H1 (cell line): Measurements from ENCODE around the gene SLC7A6OS. TPM values are rescaled to one million over a fixed set of nuclear protein-coding genes. Genes with fewer than 3 reads are reported as not detected.

ENCODE experiments used
- CTCF ChIA-PET: fragments of 300-600 bp; sonication (Branson Sonifier 250); formaldehyde crosslinking; loops from one replicate; lab custom pipeline; 2021; ENCODE audit not compliant: partially characterized antibody; lab: Charles Lee
- POLR2A ChIA-PET: fragments of 300-600 bp; sonication (Branson Sonifier 250); formaldehyde crosslinking; loops from one replicate; lab custom pipeline; 2021; ENCODE audit warnings: inconsistent platforms; ENCODE audit not compliant: partially characterized antibody; lab: Charles Lee
- DNase-seq, 2 experiments: peaks; one replicate each; pipeline versions ENCODE4 v3.0.0 to v3.0.0-alpha.2; 2010 to 2022; ENCODE audit warnings: low spot score in 2 of 2, low read depth in 1 of 2, mixed read lengths in 1 of 2
- FAIRE-seq: peaks from 2 replicates; lab custom pipeline; 2011; peaks lifted over from hg19 to GRCh38; lab: Jason Lieb, UNC
- H2AFZ ChIP-seq: 2 replicates; pipeline ENCODE4 v1.8.1; 2012; ENCODE audit warnings: low read length, inconsistent platforms
- H2AK5ac ChIP-seq: 2 replicates; pipeline ENCODE4 v1.6.1; 2013; ENCODE audit warnings: low read depth, low read length
- H2BK120ac ChIP-seq: replicated peaks from 2 replicates; pipeline ENCODE3; 2013; ENCODE audit warnings: low read depth, low read length, inconsistent platforms
- H2BK12ac ChIP-seq: 2 replicates; pipeline ENCODE4 v1.6.1; 2013; ENCODE audit warnings: low read depth, low read length
- H2BK15ac ChIP-seq: 2 replicates; pipeline ENCODE4 v1.6.1; 2013; ENCODE audit warnings: low read length
- H2BK20ac ChIP-seq: 2 replicates; pipeline ENCODE4 v1.6.1; 2013; ENCODE audit warnings: low read length
- H2BK5ac ChIP-seq: 2 replicates; pipeline ENCODE4 v1.6.1; 2013; ENCODE audit warnings: low read depth, low read length
- H3K14ac ChIP-seq: 2 replicates; pipeline ENCODE4 v1.6.1; 2013; ENCODE audit warnings: inconsistent platforms; ENCODE audit not compliant: insufficient read length
- H3K18ac ChIP-seq: 2 replicates; pipeline ENCODE4 v1.6.1; 2013; ENCODE audit warnings: low read length; ENCODE audit errors: extremely low read depth
- H3K23ac ChIP-seq: 2 replicates; pipeline ENCODE4 v1.6.1; 2013; ENCODE audit warnings: inconsistent platforms; ENCODE audit not compliant: insufficient read length
- H3K23me2 ChIP-seq: 2 replicates; pipeline ENCODE4 v1.6.1; 2013; ENCODE audit warnings: low read depth, low read length
- H3K27ac ChIP-seq: 2 replicates; pipeline ENCODE4 v1.6.1; 2011; ENCODE audit warnings: low read depth, low read length, inconsistent platforms
- H3K27me3 ChIP-seq, 4 experiments: replicated peaks in 1 of 4; 1 replicate in 1 of 4; 2 replicates in 3 of 4; pipeline versions ENCODE4 v1.6.1 to v1.8.1; 2011 to 2013; ENCODE audit warnings: low read length in 3 of 4, mild to moderate bottlenecking in 3 of 4, inconsistent platforms in 2 of 4, mixed read lengths in 2 of 4, moderate library complexity in 1 of 4; ENCODE audit not compliant: control insufficient read depth in 3 of 4, insufficient read depth in 3 of 4; ENCODE audit errors: extremely low read depth in 1 of 4
- H3K36me3 ChIP-seq, 4 experiments: 2 replicates each; pipeline versions ENCODE4 v1.6.1 to v1.8.1; 2011 to 2013; ENCODE audit warnings: mild to moderate bottlenecking in 4 of 4, low read length in 3 of 4, moderate library complexity in 2 of 4, control low read depth in 1 of 4, inconsistent platforms in 1 of 4; ENCODE audit not compliant: insufficient read depth in 4 of 4, control insufficient read depth in 2 of 4
- H3K4ac ChIP-seq: replicated peaks from 2 replicates; pipeline ENCODE3; 2013; ENCODE audit warnings: low read length, low read depth, mixed read lengths, inconsistent platforms; ENCODE audit not compliant: insufficient read length
- H3K4me1 ChIP-seq, 4 experiments: replicated peaks in 1 of 4; 1 replicate in 1 of 4; 2 replicates in 3 of 4; pipeline versions ENCODE4 v1.6.1 to v1.8.1; 2011 to 2013; ENCODE audit warnings: low read length in 3 of 4, inconsistent platforms in 2 of 4, mixed read lengths in 1 of 4; ENCODE audit not compliant: insufficient read depth in 4 of 4, control insufficient read depth in 3 of 4
- H3K4me2 ChIP-seq, 2 experiments: 2 replicates each; pipeline versions ENCODE4 v1.6.1 to v1.8.1; 2011 to 2013; ENCODE audit warnings: low read depth in 2 of 2, low read length in 2 of 2, control low read depth in 1 of 2, inconsistent platforms in 1 of 2, mild to moderate bottlenecking in 1 of 2; ENCODE audit not compliant: insufficient read depth in 1 of 2
- H3K4me3 ChIP-seq, 4 experiments: fragments of 200-600, 300-600 bp in 1 of 4; sonication (generic), shearing (Covaris generic), sonication (Bioruptor Twin) in 1 of 4; 2 replicates each; pipeline versions ENCODE4 v1.5.1 to v1.8.1; 2011 to 2016; ENCODE audit warnings: low read length in 4 of 4, low read depth in 3 of 4, control low read depth in 2 of 4, inconsistent platforms in 2 of 4, mild to moderate bottlenecking in 2 of 4, mixed read lengths in 1 of 4, moderate library complexity in 1 of 4; ENCODE audit not compliant: insufficient read depth in 2 of 4; ENCODE audit errors: extremely low read depth in 1 of 4
- H3K56ac ChIP-seq: replicated peaks from 2 replicates; pipeline ENCODE3; 2013; ENCODE audit warnings: low read depth, mild to moderate bottlenecking, mixed read lengths, low read length, inconsistent platforms; ENCODE audit not compliant: insufficient read length
- H3K79me1 ChIP-seq: 2 replicates; pipeline ENCODE4 v1.6.1; 2013; ENCODE audit warnings: low read depth, low read length, control low read depth
- H3K79me2 ChIP-seq, 2 experiments: 2 replicates each; pipeline versions ENCODE4 v1.6.1 to v1.8.1; 2012 to 2013; ENCODE audit warnings: low read length in 2 of 2, mild to moderate bottlenecking in 2 of 2, inconsistent platforms in 1 of 2; ENCODE audit not compliant: insufficient read depth in 2 of 2, control insufficient read depth in 1 of 2
- H3K9ac ChIP-seq, 4 experiments: replicated peaks in 1 of 4; 1 replicate in 1 of 4; 2 replicates in 3 of 4; pipeline versions ENCODE4 v1.6.1 to v1.8.1; 2011 to 2013; ENCODE audit warnings: low read depth in 3 of 4, low read length in 3 of 4, control low read depth in 2 of 4, mild to moderate bottlenecking in 2 of 4, moderate library complexity in 2 of 4, inconsistent platforms in 1 of 4; ENCODE audit errors: extremely low read depth in 1 of 4
- H3K9me3 ChIP-seq, 2 experiments: 2 replicates each; pipeline versions ENCODE4 v1.6.1 to v1.8.1; 2012 to 2013; ENCODE audit warnings: mild to moderate bottlenecking in 2 of 2, moderate library complexity in 2 of 2, control low read depth in 1 of 2, inconsistent platforms in 1 of 2, low read depth in 1 of 2, low read length in 1 of 2, mixed read lengths in 1 of 2; ENCODE audit not compliant: insufficient read depth in 2 of 2
- H4K20me1 ChIP-seq, 2 experiments: replicated peaks in 1 of 2; 2 replicates each; pipeline versions ENCODE3 to v1.8.1; 2011 to 2013; ENCODE audit warnings: inconsistent platforms in 2 of 2, low read length in 2 of 2, mild to moderate bottlenecking in 1 of 2; ENCODE audit not compliant: insufficient read depth in 2 of 2, control insufficient read depth in 1 of 2
- H4K5ac ChIP-seq: 2 replicates; pipeline ENCODE4 v1.6.1; 2013; ENCODE audit warnings: low read length, low read depth, mixed read lengths, inconsistent platforms; ENCODE audit not compliant: insufficient read length
- H4K8ac ChIP-seq: 2 replicates; pipeline ENCODE4 v1.8.0; 2013; ENCODE audit warnings: mild to moderate bottlenecking, moderate library complexity, low read length, inconsistent platforms; ENCODE audit not compliant: insufficient read depth; ENCODE audit errors: extremely low read depth
- H4K91ac ChIP-seq: replicated peaks from 2 replicates; pipeline ENCODE3; 2013; ENCODE audit warnings: low read length, mixed read lengths, inconsistent platforms; ENCODE audit not compliant: insufficient read length
- JUN ChIP-seq: IDR thresholded peaks from 2 replicates; pipeline ENCODE4 v1.6.1; 2011; ENCODE audit warnings: low read depth, mild to moderate bottlenecking, improper control_type of control experiment, low read length
- KDM4A ChIP-seq: IDR thresholded peaks from one replicate; pipeline ENCODE4 v1.7.1; 2012; ENCODE audit warnings: low read depth, mild to moderate bottlenecking, moderate library complexity, low read length, inconsistent platforms; ENCODE audit not compliant: severe bottlenecking
- SP1 ChIP-seq: IDR thresholded peaks from 2 replicates; pipeline ENCODE4 v1.6.1; 2011; ENCODE audit warnings: low read depth, low read length
- SP2 ChIP-seq: IDR thresholded peaks from 2 replicates; pipeline ENCODE4 v1.6.1; 2012; ENCODE audit warnings: mild to moderate bottlenecking, low read length, inconsistent platforms
- TCF12 ChIP-seq: IDR thresholded peaks from 2 replicates; pipeline ENCODE4 v1.6.1; 2011; ENCODE audit warnings: low read depth, mild to moderate bottlenecking, low read length
- TEAD4 ChIP-seq: IDR thresholded peaks from 2 replicates; pipeline ENCODE4 v1.6.1; 2012; ENCODE audit warnings: low read depth, low read length, inconsistent platforms, mixed read lengths
- WGBS, 2 experiments: shearing (Covaris generic) in 1 of 2; methylation state at CpG; one replicate each; pipeline versions ENCODE4 v1.1.6 to v1.1.7; 2013 to 2015; ENCODE audit warnings: low lambda C conversion rate in 2 of 2, mixed read lengths in 2 of 2, inconsistent platforms in 1 of 2, low coverage in 1 of 2, missing lambda C conversion rate in 1 of 2; ENCODE audit not compliant: insufficient replicate concordance in 2 of 2, insufficient coverage in 1 of 2, insufficient read length in 1 of 2; ENCODE audit errors: extremely low coverage in 1 of 2, missing lambda C conversion rate in 1 of 2; 5-methylcytosine and 5-hydroxymethylcytosine counted together
- polyA plus RNA-seq, 7 experiments: library from polyadenylated mRNA; depleted of rRNA in 3 of 7; stranded (reverse) in 5 of 7; unstranded in 2 of 7; fragments of >200 nt in 5 of 7; fragments of 200-250 nt in 2 of 7; gene quantifications; 1 replicate in 5 of 7; 2 replicates in 1 of 7; 4 replicates in 1 of 7; pipeline versions ENCODE4 v1.2.1 to v1.2.3, GENCODE V29; 2011 to 2013; ENCODE audit warnings: missing spikeins in 2 of 7, mixed read lengths in 2 of 7
- total RNA-seq: library from RNA; stranded (reverse); fragmentation: NEBNext Ultra II Directional; extraction: Animal tissue kit (Norgen Biotek cat#: 25700); gene quantifications from 2 replicates; pipeline ENCODE4 v1.2.1, GENCODE V29; 2021

SLC7A6OS gene
- total and polyA plus RNA-seq, 2 of the 8 experiments (the other 6 are each of a cell fraction or from before 2014, with no cell fraction given), result 7.3 to 21.3 TPM

- Histone ChIP-seq H3K9ac (no peak overlapping the region), H3K4ac (no peak overlapping the region), H3K27me3 (no peaks in the 10 kb centered on the region; a peak in 1 of 7 replicates), H3K4me2 (no peak overlapping the region), H3K9me3 (no peaks in the 10 kb centered on the region), H3K56ac (no peak overlapping the region), H2BK20ac (no peak overlapping the region), H2BK12ac (no peak overlapping the region), H4K8ac (no peak overlapping the region), H2BK120ac (no peak overlapping the region), H3K36me3 (peaks cover 16 to 45% (median 27%) of the 10 kb centered on the region in 4 experiments; a peak in 7 of 8 replicates), H4K20me1 (peaks cover 0 to 1% of the 10 kb centered on the region in 2 experiments), H3K23ac (no peak overlapping the region), H2BK15ac (no peak overlapping the region), H2BK5ac (no peak overlapping the region), H3K79me2 (no peaks in the 10 kb centered on the region), H3K14ac (no peak overlapping the region), H2AFZ (no peak overlapping the region), H3K79me1 (peaks cover 2% of the 10 kb centered on the region; the same call in 1 of the 2 replicates), H3K27ac (no peak overlapping the region), H3K4me1 (no peaks in the 10 kb centered on the region), H3K4me3 (no peak overlapping the region), H4K91ac (no peak overlapping the region), H2AK5ac (no peak overlapping the region), H4K5ac (no peak overlapping the region), H3K18ac (no peak overlapping the region), H3K23me2 (no peaks in the 10 kb centered on the region; the same call in 1 of the 2 replicates)
- FAIRE-seq, result no peak
- ChIA-PET POLR2A (interaction anchor here (1.0 kb wide), 1 partner anchor 40 kb away, joined by 3 read pairs; no protein-coding TSS in a partner anchor), CTCF (interaction anchor here (0.7 to 2.9 kb wide), 5 partner anchors 11 to 142 kb away, joined by 3 to 10 read pairs (median 4); partner anchors contain the start of gene SLC7A6)
- TF ChIP-seq SP1, result no peak
- TF ChIP-seq JUN, result no peak
- no peak for TF ChIP-seq TEAD4
- TF ChIP-seq KDM4A, result no peak
- no peak for TF ChIP-seq SP2
- no peak for TF ChIP-seq TCF12
- DNase-seq, result no peak
- WGBS, 2 experiments, result 85% methylated on average over 11 of the region's 11 CpGs; no CpG with 5 or more reads in 1 of the 2 experiments
Observed at GRCh38 chr16:68344252-68344651, 33.5 kb upstream of the SLC7A6OS start.
